Erythroblast (primary cell): ENCODE measurements around the gene CRHR1.

Experiments used
- GATA1 ChIP-seq: IDR thresholded peaks from 2 replicates; pipeline ENCODE4 v1.6.1; 2011; ENCODE audit warnings: low read depth, mild to moderate bottlenecking, control low read depth, low read length, moderate library complexity
- POLR2A ChIP-seq: IDR thresholded peaks from 2 replicates; pipeline ENCODE4 v1.6.1; 2011; ENCODE audit warnings: mild to moderate bottlenecking, low read length

GRCh38 chr17:45800816-45801215 lies 16.7 kb downstream of the CRHR1 start:
- TF ChIP-seq POLR2A, result no peak
- no peak for TF ChIP-seq GATA1
